Natural killer cell treated with Interleukin-12 subunit alpha and Interleukin-12 subunit beta and Interleukin-15 and Interleukin-18, amount 100 ng/mL, for 72 hours (primary cell): Measurements from ENCODE around the gene ARHGAP26. TPM values are rescaled to one million over a fixed set of nuclear protein-coding genes. Genes with fewer than 3 reads are reported as not detected.

ENCODE experiments used
- ATAC-seq, 2 donors: fragments of 150-1000 bp; cut with Tn5 transposase in 1 of 2; sonication (Bioruptor Pico), chemical (Tn5 transposase) in 1 of 2; 2 replicates each; pipeline ENCODE4 v1.10.0; 2021
- DNase-seq: peaks from one replicate; pipeline ENCODE4 v3.0.0; 2022; ENCODE audit warnings: low spot score
- H3K27ac Mint-ChIP-seq, 2 donors: 1 replicate in 1 of 2; 2 replicates in 1 of 2; pipeline ENCODE4 v1.8.0; 2022; ENCODE audit warnings: mixed read lengths in 2 of 2, mild to moderate bottlenecking in 1 of 2, moderate library complexity in 1 of 2
- H3K27me3 Mint-ChIP-seq, 2 donors: 1 replicate in 1 of 2; 2 replicates in 1 of 2; pipeline ENCODE4 v1.8.0; 2022; ENCODE audit warnings: mixed read lengths in 2 of 2
- H3K36me3 Mint-ChIP-seq: one replicate; pipeline ENCODE4 v1.8.0; 2022; ENCODE audit warnings: mixed read lengths
- H3K4me1 Mint-ChIP-seq, 2 donors: 1 replicate in 1 of 2; 2 replicates in 1 of 2; pipeline ENCODE4 v1.8.0; 2022; ENCODE audit warnings: low read depth in 2 of 2, mixed read lengths in 2 of 2, mild to moderate bottlenecking in 1 of 2
- H3K4me3 Mint-ChIP-seq: one replicate; pipeline ENCODE4 v1.8.0; 2022; ENCODE audit warnings: mixed read lengths
- H3K9me3 Mint-ChIP-seq: 2 replicates; pipeline ENCODE4 v1.8.0; 2022; ENCODE audit warnings: mixed read lengths
- total RNA-seq, 2 donors: library from RNA; stranded (reverse); gene quantifications; one replicate each; pipeline ENCODE4 v1.2.3, GENCODE V29; 2022

Gene ARHGAP26
- total RNA-seq, 2 donors from 2014 or later, result 109 to 110 TPM

DNA sequence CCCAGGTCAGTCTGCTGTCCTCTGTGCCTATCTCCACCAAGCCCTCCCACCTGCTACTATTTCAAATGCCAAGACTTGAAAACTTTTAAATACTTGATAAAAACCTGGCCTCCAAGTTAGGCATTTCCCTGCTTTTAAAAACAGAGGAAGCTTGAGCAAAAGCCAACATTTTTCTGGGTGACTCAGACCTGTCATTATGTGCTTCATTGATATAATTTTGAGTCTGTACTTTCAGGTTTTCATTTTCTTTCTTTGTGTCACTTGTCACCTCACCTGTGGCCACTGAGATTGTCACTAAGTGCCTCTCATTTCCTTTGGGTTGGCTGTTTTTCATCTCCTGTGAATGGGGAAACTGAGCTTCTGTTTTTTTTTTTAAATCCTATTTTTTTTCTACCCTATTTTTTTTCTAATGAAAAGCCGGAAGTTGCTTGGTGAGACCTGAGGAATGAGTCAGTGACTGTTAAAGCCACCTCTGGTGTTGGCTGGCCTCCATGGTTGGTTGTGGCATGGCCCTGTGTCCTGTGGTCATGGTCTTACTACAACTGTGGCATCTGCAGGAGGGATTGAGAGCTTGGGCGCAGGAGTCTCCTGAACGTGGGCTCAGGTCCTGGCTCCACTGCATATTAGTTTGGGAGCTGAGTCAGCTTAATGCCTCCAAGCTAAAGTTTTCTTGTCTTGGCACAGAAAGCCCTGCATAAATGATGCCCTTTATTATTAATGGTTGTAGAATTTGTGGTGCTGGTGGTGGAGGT lies 56.7 kb downstream of the ARHGAP26 start:
- H3K9me3 Mint-ChIP-seq, result no peaks in the 10 kb centered on the region
- no peaks in the 10 kb centered on the region for H3K27me3 Mint-ChIP-seq
- ATAC-seq (peak; percentile 91), DNase-seq (peak; percentile 76)
- peak overlapping the region; percentile 80 to 93 for H3K27ac Mint-ChIP-seq
- H3K36me3 Mint-ChIP-seq, result no peaks in the 10 kb centered on the region
- H3K4me3 Mint-ChIP-seq, result peak overlapping the region; percentile 83
- H3K4me1 Mint-ChIP-seq, result peaks cover 86 to 98% of the 10 kb centered on the region in 2 donors

DNA sequence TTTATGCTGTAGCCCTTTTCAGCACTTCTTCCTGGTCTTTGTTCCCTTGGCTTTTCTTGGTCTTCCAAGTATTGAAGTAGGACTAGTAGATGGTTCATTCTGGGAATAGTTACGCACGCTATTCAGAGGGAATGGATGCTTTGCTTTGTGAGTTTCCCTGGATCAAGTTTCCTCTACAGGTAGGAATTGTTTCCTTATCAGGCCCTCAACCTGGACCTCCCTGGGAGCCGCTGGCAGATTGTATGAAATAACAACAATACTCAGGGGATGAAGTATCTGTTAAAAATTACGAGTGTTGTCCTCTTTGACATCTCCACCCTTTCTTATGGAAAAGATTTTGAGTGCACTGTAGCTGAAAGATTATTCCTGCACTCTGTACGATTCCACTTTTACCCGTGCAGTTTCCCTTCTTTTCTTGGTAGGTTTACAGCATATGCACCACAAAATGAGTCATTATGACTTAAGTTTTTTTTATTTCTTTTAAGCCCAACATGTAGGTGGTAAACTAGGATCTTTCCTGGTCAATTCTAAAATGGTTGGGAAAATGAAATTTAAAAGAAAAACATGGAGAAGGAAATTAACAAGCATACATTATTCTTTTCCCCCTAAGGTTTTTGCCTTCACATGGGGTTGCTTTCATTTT lies 57.9 kb downstream of the ARHGAP26 start:
- Mint-ChIP-seq H3K36me3 (no peaks in the 10 kb centered on the region), H3K9me3 (no peaks in the 10 kb centered on the region), H3K4me1 (peaks cover 84 to 89% of the 10 kb centered on the region in 2 donors), H3K27ac (peak overlapping the region; percentile 80 to 93), H3K4me3 (peak overlapping the region; percentile 83), H3K27me3 (no peaks in the 10 kb centered on the region)
- ATAC-seq, result no peak
- no peak for DNase-seq

DNA sequence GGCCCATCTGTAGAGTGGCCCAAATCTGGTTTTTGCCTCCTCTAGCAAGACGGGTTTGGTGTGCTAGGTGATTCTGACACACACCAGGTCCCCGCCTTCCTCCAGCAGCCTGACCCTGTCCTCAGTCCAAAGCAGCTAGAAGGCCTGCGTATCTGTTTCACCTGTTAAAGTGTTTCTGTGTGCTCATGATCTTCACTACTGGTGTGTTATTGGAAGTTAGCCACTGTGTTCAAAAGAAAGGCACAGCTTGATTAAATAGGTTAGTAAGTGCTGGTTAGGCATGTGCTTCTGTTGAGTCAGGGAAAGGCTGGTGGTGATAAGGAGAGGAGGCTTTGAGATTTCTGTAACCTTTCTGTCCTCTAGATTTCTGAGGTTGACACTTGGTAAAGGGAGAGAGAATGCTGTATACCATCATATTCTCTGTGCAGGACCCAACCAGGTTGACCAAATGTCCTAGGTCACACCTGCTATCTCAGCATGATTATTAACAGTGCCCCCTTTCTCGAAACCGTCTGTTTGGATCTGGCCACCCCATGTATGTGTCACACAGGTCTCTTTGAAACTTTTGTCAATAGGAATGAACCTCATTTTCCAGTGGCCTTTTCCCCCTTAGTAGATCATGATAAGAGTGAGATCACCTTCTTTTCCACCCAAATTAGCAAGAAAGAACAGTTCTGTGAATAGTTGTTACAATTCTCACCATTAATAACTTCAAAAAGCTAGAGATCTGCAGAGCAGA lies 58.8 kb downstream of the ARHGAP26 start:
- peak overlapping the region; percentile 83 for H3K4me3 Mint-ChIP-seq
- H3K9me3 Mint-ChIP-seq, result no peaks in the 10 kb centered on the region
- no peaks in the 10 kb centered on the region for H3K36me3 Mint-ChIP-seq
- H3K27ac Mint-ChIP-seq, result peak overlapping the region in 1 of 2 donors; percentile 93
- H3K27me3 Mint-ChIP-seq, result no peaks in the 10 kb centered on the region
- peaks cover 80% of the 10 kb centered on the region in 2 donors for H3K4me1 Mint-ChIP-seq
- DNase-seq (no peak), ATAC-seq (no peak)

DNA sequence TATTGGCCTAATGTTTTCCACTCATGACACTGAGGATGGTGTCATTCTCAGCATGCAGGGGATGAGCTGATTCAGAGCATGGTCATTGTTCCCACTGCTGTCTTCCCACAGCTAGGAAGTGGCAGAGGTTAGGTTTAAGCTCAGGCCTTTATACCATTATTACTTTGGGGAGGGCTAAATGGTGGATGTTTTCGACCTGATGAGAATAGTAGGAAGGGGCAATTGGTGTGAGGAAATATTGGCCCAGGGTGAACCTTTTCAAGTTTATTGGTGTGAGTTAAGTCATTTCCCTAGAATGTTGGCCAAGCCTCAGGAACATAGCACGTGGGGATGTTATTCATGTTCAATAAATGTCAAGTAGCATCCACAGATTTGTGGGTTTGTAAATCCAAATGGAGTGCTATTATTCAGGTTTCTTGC lies 59.6 kb downstream of the ARHGAP26 start:
- Mint-ChIP-seq H3K4me3 (no peak overlapping the region), H3K27ac (peak overlapping the region in 1 of 2 donors; percentile 93), H3K4me1 (peaks cover 76 to 80% of the 10 kb centered on the region in 2 donors), H3K9me3 (no peaks in the 10 kb centered on the region), H3K27me3 (no peaks in the 10 kb centered on the region), H3K36me3 (no peaks in the 10 kb centered on the region)
- ATAC-seq (no peak), DNase-seq (no peak)

DNA sequence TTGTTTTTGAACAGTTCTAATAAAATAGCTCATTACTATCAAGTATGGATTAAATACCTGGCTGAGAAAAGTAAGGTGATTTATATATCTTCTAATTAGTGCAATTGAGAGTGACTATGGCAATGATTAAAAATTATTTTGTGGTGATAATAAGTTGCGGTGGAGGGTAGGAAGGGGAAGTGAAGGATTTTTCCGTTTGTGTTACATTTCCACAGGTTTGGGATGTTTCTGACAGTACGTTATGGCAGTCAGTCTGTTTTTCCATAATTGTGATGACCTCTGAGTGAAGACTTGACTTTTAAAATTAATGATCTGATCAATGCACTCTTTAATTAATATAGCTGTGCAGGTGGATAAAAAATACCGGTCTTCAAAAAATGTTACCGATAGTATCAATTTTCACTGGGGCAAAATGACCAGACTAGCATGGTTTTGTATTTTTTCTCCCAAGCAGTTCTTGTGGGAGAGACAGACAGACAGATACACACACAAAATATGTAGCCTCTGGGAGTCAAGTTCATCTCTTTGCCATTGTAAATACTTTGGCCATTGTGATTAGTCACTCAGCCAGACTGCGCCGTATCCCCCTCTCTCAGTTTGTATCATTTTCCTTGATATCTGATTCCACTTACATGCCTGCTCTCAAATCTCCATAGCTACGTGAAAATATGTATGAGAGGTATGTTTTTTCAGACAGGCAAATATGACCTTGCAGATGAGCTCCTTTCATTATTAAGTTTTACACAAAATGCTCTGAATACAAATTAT lies 60.2 kb downstream of the ARHGAP26 start:
- ATAC-seq (no peak), DNase-seq (no peak)
- Mint-ChIP-seq H3K27me3 (no peaks in the 10 kb centered on the region), H3K9me3 (no peaks in the 10 kb centered on the region), H3K4me3 (no peak overlapping the region), H3K4me1 (peaks cover 76 to 82% of the 10 kb centered on the region in 2 donors), H3K27ac (no peak overlapping the region), H3K36me3 (no peaks in the 10 kb centered on the region)

DNA sequence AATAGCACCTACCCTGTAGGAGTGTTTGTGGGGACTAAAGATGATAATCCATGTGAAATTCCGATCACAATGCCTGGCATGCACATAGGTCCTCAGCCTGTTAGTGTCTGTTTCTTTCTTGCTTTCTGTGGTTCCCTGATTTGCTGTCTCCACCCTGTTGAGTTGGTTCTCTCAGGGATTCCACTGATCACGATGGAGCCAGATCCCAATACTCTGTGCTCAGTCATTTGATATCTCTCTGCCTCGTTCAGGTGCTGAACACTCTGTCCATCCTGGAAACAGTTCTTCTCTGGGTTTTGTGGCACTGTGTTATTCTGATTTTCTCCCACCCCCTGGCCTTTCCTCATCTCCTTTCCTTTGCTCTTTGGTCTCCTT lies 60.8 kb downstream of the ARHGAP26 start:
- peak overlapping the region in 1 of 2 donors; percentile 7 for H3K27ac Mint-ChIP-seq
- no peak for DNase-seq
- peaks cover 77 to 81% of the 10 kb centered on the region in 2 donors for H3K4me1 Mint-ChIP-seq
- H3K27me3 Mint-ChIP-seq, result no peaks in the 10 kb centered on the region
- no peaks in the 10 kb centered on the region for H3K36me3 Mint-ChIP-seq
- no peak for ATAC-seq
- H3K4me3 Mint-ChIP-seq, result no peak overlapping the region
- no peaks in the 10 kb centered on the region for H3K9me3 Mint-ChIP-seq

DNA sequence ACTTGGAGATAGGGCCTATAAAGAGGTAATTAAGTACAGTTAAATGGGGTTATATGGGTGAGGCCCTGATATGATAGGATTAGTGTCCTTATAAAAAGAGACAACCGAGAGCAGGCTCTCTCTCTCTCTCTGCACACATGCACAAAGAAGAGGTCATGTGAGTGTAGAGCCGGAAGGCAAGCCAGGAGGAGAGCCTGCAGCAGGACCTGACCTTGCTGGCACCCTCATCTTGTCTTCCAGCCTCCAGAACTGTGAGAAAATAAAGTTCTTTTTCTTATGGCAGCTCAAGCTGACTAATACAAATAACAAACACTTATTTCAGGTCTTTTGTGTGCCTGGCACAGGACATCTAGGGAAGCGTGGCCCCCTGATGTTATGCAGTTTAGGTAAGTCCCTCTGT lies 62.1 kb downstream of the ARHGAP26 start:
- Mint-ChIP-seq H3K4me3 (no peak overlapping the region), H3K9me3 (no peaks in the 10 kb centered on the region), H3K36me3 (no peaks in the 10 kb centered on the region), H3K27ac (no peak overlapping the region), H3K4me1 (peaks cover 75 to 78% of the 10 kb centered on the region in 2 donors), H3K27me3 (peaks cover 0 to under 1% of the 10 kb centered on the region in 2 donors)
- no peak for DNase-seq
- no peak for ATAC-seq

DNA sequence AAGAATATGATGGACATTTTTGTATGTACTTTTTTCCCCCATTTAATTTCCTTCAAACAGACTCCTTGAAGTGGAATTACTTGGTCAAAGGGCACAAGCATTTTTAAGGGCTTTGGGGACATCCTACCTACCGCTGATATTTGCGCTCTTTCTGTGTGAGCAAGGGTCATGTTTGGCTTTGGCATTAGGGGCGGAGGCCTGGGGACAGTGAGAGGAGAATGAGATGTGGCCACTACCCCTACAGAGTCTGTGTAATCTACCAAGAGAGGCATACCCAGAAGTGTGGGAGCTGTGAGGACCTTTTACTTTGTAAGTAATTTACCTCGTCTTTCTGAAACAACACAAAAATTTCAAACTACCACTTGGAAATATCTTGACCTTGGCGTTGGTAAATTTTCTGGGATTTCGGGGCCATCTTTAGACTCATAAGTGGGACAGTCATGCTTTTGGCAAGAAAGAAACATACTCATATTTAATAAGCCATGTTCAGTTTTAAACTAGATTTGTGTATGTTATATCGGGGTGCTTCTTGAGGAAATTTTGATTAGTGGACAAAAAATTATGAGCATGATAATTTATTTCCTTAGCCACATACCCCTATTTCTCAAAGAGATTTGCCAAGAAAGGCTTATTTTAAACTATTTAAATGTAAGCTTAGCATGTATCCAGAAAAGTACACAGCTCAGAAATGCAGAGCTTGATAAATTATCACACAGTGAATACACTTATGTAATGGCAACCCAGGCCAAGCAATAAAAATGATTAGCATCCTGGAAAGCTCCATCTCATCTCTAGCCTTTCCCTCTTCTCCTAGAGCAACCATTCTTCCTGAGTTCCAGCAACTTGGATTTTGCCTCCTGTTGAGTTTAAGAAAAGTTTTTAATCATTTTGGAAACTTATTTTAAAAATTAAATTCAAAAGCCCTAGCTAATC lies 63.6 kb downstream of the ARHGAP26 start:
- H3K36me3 Mint-ChIP-seq, result no peaks in the 10 kb centered on the region
- H3K9me3 Mint-ChIP-seq, result no peaks in the 10 kb centered on the region
- peaks cover 60 to 68% of the 10 kb centered on the region in 2 donors for H3K4me1 Mint-ChIP-seq
- H3K4me3 Mint-ChIP-seq, result no peak overlapping the region
- ATAC-seq (no peak), DNase-seq (no peak)
- peaks cover 0 to 3% of the 10 kb centered on the region in 2 donors for H3K27me3 Mint-ChIP-seq
- H3K27ac Mint-ChIP-seq, result no peak overlapping the region

DNA sequence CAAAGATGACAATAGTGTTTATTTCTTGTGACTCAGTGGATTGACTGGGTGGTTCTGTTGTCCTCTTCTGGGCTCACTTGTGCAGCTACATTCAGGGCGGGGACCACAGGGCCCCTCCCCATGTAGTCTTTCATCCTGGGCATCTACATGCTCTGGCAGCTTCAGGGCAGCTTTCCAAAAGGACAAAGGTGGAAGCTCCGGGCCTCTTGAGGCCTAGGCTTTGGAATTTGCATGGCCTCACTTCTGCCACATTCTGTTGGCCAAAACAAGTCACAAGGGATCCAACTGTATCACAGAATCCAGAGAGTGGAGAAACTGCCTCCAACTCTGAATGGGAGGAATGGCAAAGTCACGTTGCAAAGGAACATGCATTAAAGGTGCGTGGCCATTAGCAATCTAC lies 64.3 kb downstream of the ARHGAP26 start:
- H3K36me3 Mint-ChIP-seq, result no peaks in the 10 kb centered on the region
- no peak for ATAC-seq
- H3K27me3 Mint-ChIP-seq, result peaks cover 0 to 3% of the 10 kb centered on the region in 2 donors
- H3K27ac Mint-ChIP-seq, result no peak overlapping the region
- peaks cover 53 to 62% of the 10 kb centered on the region in 2 donors for H3K4me1 Mint-ChIP-seq
- no peak for DNase-seq
- H3K4me3 Mint-ChIP-seq, result no peak overlapping the region
- no peaks in the 10 kb centered on the region for H3K9me3 Mint-ChIP-seq

DNA sequence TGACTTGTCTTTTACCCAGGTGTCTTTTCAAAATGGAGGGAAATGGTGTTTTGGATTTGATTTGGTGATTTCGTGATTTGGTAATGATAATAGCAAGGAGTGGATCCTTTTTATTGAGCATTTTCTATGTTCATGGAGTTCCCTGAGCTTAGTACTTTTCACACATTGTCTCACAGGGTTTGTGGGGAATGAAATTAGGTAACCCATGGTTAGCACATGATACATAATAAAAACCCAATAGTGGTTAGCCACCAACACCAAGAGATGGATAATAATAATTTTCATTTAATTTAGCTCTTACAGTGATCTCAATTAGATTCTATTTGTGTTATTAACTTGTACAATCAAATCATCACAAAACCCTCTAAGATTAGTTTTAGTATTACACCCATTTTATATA lies 65.4 kb downstream of the ARHGAP26 start:
- peaks cover 47 to 63% of the 10 kb centered on the region in 2 donors for H3K4me1 Mint-ChIP-seq
- H3K27ac Mint-ChIP-seq, result peak overlapping the region in 1 of 2 donors; percentile 40
- H3K27me3 Mint-ChIP-seq, result peaks cover 0 to 3% of the 10 kb centered on the region in 2 donors
- ATAC-seq, result peak; percentile 58 to 67
- no peak for DNase-seq
- H3K4me3 Mint-ChIP-seq, result peak overlapping the region; percentile 16
- no peaks in the 10 kb centered on the region for H3K36me3 Mint-ChIP-seq
- H3K9me3 Mint-ChIP-seq, result no peaks in the 10 kb centered on the region

DNA sequence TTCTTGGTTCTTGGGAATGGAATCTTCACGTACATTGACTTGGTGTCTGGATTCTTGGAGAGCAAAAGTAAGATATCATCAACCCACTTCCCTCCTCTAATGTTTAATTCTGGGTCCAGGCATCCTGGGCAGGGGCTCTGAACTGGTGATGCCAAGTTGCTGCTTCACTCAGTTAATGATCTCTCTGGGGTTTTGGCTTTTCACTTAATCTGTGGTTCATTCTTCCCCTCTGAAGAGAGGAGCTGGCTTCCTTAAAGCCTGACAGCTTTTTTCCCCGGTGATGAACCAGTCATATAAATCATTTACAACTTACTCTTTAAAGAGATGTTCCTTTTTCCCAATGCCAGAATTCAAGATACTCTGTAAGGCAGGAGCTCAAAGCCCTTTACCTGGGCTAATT lies 65.9 kb downstream of the ARHGAP26 start:
- no peaks in the 10 kb centered on the region for H3K36me3 Mint-ChIP-seq
- DNase-seq, result no peak
- H3K27ac Mint-ChIP-seq, result no peak overlapping the region
- no peak overlapping the region for H3K4me3 Mint-ChIP-seq
- H3K27me3 Mint-ChIP-seq, result peaks cover 0 to 3% of the 10 kb centered on the region in 2 donors
- no peak for ATAC-seq
- H3K4me1 Mint-ChIP-seq, result peaks cover 47 to 63% of the 10 kb centered on the region in 2 donors
- H3K9me3 Mint-ChIP-seq, result no peaks in the 10 kb centered on the region

DNA sequence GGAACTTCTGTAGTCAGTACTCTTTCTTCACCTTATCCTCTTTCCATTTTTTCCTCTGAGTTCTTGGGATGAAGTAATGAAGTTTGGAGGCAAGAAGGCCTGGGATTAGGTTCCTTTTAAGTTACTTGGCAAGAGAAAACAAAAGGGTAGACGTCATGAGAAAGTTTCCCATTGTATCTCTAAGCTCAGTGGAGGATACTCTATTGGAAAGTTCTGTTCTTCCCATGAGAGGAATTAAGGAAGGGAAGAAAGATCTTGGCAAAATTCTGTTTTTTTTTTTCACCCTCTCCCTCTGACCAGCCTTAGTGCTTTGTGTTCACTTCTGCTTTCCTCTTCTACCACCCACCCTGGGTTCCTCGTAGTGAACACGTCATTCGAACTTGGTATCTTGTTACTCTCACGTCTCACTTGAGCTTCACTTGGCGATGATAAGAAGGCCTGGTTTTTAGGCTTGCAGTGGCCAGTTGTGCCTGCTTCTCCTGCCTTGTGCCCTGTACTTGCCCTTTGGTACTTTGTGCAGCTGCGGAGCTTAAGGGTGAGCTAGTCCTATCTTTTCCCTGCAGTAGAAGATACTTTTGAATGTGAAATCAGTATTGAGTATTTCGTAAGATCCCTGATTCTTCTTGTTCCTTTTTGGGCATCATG lies 67.0 kb downstream of the ARHGAP26 start:
- Mint-ChIP-seq H3K4me3 (no peak overlapping the region), H3K27me3 (peaks cover 0 to 3% of the 10 kb centered on the region in 2 donors), H3K9me3 (no peaks in the 10 kb centered on the region), H3K27ac (no peak overlapping the region), H3K4me1 (peaks cover 37 to 58% of the 10 kb centered on the region in 2 donors), H3K36me3 (no peaks in the 10 kb centered on the region)
- DNase-seq, result no peak
- ATAC-seq, result no peak
